B cell (primary cell): ENCODE results near the gene ATAD5. TPM values are rescaled to one million over a fixed set of nuclear protein-coding genes. Genes with fewer than 3 reads are reported as not detected.
A peak's percentile ranks its signal among the peaks of the same experiment; 100 is the strongest.

ENCODE experiments used
- ATAC-seq: fragments of 200-7000 bp; cut with Tn5 transposase; one replicate; pipeline ENCODE4 v1.10.0; 2021; ENCODE audit warnings: low read depth, mild to moderate bottlenecking, moderate number of reproducible peaks, moderate library complexity
- CTCF ChIA-PET: fragments of 350-600 bp; sonication (Branson Sonifier 250); formaldehyde crosslinking; loops from one replicate; lab custom pipeline; 2021; ENCODE audit warnings: antibody characterized with exemption, inconsistent platforms; lab: Charles Lee
- POLR2A ChIA-PET: fragments of 350-600 bp; sonication (Branson Sonifier 250); formaldehyde crosslinking; loops from one replicate; lab custom pipeline; 2021; ENCODE audit warnings: antibody characterized with exemption; lab: Charles Lee
- DNase-seq: peaks from one replicate; pipeline ENCODE4 v3.0.0; 2013
- H2AFZ ChIP-seq: 2 replicates; pipeline ENCODE4 v1.6.1; 2012; ENCODE audit warnings: mild to moderate bottlenecking, low read depth, low read length; ENCODE audit not compliant: insufficient read depth, poor library complexity, severe bottlenecking
- H3K27ac ChIP-seq, 2 donors: 1 replicate in 1 of 2; 2 replicates in 1 of 2; pipeline ENCODE4 v1.5.1; 2012 to 2013; ENCODE audit warnings: low read length in 2 of 2, mild to moderate bottlenecking in 2 of 2, moderate library complexity in 1 of 2
- H3K27me3 ChIP-seq, 4 experiments: fragments of 200-600 bp in 1 of 4; sonication (generic) in 1 of 4; replicated peaks in 1 of 4; 1 replicate in 2 of 4; 2 replicates in 2 of 4; pipeline versions ENCODE4 v1.6.1 to v1.7.0; 2013 to 2016; ENCODE audit warnings: low read length in 3 of 4, mild to moderate bottlenecking in 2 of 4, mixed read lengths in 1 of 4, moderate library complexity in 1 of 4; ENCODE audit not compliant: insufficient read depth in 4 of 4, control insufficient read depth in 3 of 4; ENCODE audit errors: control extremely low read depth in 1 of 4
- H3K36me3 ChIP-seq, 2 experiments: replicated peaks in 1 of 2; 1 replicate in 1 of 2; 2 replicates in 1 of 2; pipeline versions ENCODE4 v1.6.1 to v1.7.1; 2013; ENCODE audit warnings: low read length in 1 of 2; ENCODE audit not compliant: insufficient read depth in 2 of 2, control insufficient read depth in 1 of 2; ENCODE audit errors: control extremely low read depth in 1 of 2, extremely low read depth in 1 of 2
- H3K4me1 ChIP-seq, 2 donors: fragments of 200-600 bp in 1 of 2; sonication (generic) in 1 of 2; 1 replicate in 1 of 2; 2 replicates in 1 of 2; pipeline versions ENCODE4 v1.5.1 to v1.6.1; 2013 to 2017; ENCODE audit warnings: low read length in 2 of 2; ENCODE audit not compliant: control insufficient read depth in 2 of 2, insufficient read depth in 2 of 2
- H3K4me2 ChIP-seq: replicated peaks from 2 replicates; pipeline ENCODE3; 2012; ENCODE audit warnings: mild to moderate bottlenecking, low read depth, low read length; ENCODE audit not compliant: poor library complexity, severe bottlenecking
- H3K4me3 ChIP-seq, 5 experiments: fragments of 200-600 bp in 1 of 5; sonication (generic) in 1 of 5; 1 replicate in 3 of 5; 2 replicates in 2 of 5; pipeline versions ENCODE4 v1.5.1 to v1.7.0; 2011 to 2016; ENCODE audit warnings: low read length in 4 of 5, mild to moderate bottlenecking in 4 of 5, low read depth in 2 of 5, control low read depth in 1 of 5, moderate library complexity in 1 of 5; ENCODE audit not compliant: insufficient read depth in 1 of 5; ENCODE audit errors: control extremely low read depth in 1 of 5, extremely low read depth in 1 of 5
- H3K79me2 ChIP-seq: fragments of 200-600 bp; sonication (generic); one replicate; pipeline ENCODE4 v1.6.0; 2016; ENCODE audit warnings: low read length; ENCODE audit not compliant: control insufficient read depth, insufficient read depth
- H3K9ac ChIP-seq: fragments of 200-600 bp; sonication (generic); 2 replicates; pipeline ENCODE4 v1.6.1; 2017; ENCODE audit warnings: mild to moderate bottlenecking, low read length, moderate library complexity
- H3K9me3 ChIP-seq, 3 donors: one replicate each; pipeline versions ENCODE4 v1.6.1 to v1.7.1; 2013; ENCODE audit warnings: low read length in 2 of 3; ENCODE audit not compliant: control insufficient read depth in 2 of 3, insufficient read depth in 1 of 3; ENCODE audit errors: control extremely low read depth in 1 of 3
- H4K20me1 ChIP-seq: 2 replicates; pipeline ENCODE4 v1.6.0; 2012; ENCODE audit warnings: mild to moderate bottlenecking, low read length; ENCODE audit not compliant: insufficient read depth, control insufficient read depth, poor library complexity, severe bottlenecking
- H3K27ac Mint-ChIP-seq: one replicate; pipeline ENCODE4 v1.8.0; 2021; ENCODE audit warnings: mixed read lengths
- H3K27me3 Mint-ChIP-seq: one replicate; pipeline ENCODE4 v1.8.0; 2021; ENCODE audit warnings: mixed read lengths
- H3K4me1 Mint-ChIP-seq: one replicate; pipeline ENCODE4 v1.8.0; 2021; ENCODE audit warnings: mixed read lengths
- H3K4me3 Mint-ChIP-seq: one replicate; pipeline ENCODE4 v1.8.0; 2021; ENCODE audit warnings: mixed read lengths
- H3K9me3 Mint-ChIP-seq: one replicate; pipeline ENCODE4 v1.8.0; 2022; ENCODE audit warnings: mixed read lengths; ENCODE audit not compliant: insufficient read depth
- EZH2 ChIP-seq: IDR thresholded peaks from 2 replicates; pipeline ENCODE4 v1.6.1; 2012; ENCODE audit warnings: borderline replicate concordance, low read depth, mild to moderate bottlenecking, moderate library complexity, low read length; ENCODE audit not compliant: insufficient read depth, poor library complexity, severe bottlenecking
- WGBS: methylation state at CpG from one replicate; pipeline ENCODE4 v1.1.5; 2013; ENCODE audit warnings: missing lambda C conversion rate; ENCODE audit not compliant: insufficient coverage; 5-methylcytosine and 5-hydroxymethylcytosine counted together
- intact Hi-C: fragments of 100-400 bp; cut with micrococcal nuclease; formaldehyde crosslinking; loops from one replicate; pipeline ENCODE4 v1.10.0; 2022
- polyA plus RNA-seq: library from polyadenylated mRNA; depleted of rRNA; stranded (reverse); fragments of >200 nt; gene quantifications from 2 replicates; pipeline ENCODE4 v1.2.3, GENCODE V29; 2012
- total RNA-seq, 2 donors: library from RNA; stranded (reverse); fragments of 120-200 nt in 1 of 2; gene quantifications; 1 replicate in 1 of 2; 2 replicates in 1 of 2; pipeline versions ENCODE4 v1.2.3 to v1.2.4, GENCODE V29; 2013 to 2022
- TF ChIP-seq, protein P1 (sequence below): fragments of 200-600 bp; IDR thresholded peaks from one replicate; pipeline ENCODE4 v1.8.0; 2022; ENCODE audit warnings: antibody characterized with exemption, mild to moderate bottlenecking

Gene ATAD5
- total and polyA plus RNA-seq, 2 donors (not counting 1 experiment from before 2014, with no cell fraction given): 1.2 to 7.3 TPM

DNA sequence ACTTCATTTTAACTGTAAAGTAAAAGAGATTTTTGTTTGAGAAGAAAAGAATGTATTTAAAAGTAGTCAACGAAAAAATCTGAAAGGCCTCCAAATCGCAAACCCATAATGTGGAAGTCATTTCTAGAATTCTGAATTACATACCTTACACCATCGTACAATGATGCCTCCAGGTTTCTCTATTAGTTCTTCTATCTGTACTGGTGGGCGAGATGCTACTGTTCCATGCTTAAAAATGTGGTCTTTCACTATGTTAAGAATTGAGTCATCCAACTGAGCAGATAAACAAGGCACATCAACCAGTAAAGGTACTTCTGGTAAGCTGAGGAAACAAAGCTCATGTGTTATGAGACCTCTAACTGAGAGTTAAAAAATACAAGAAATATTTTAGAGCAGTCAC, 35.8 kb upstream of the ATAD5 start:
- no peak for ATAC-seq
- no CpG with 5 or more reads among the region's 4 CpGs for WGBS
- H3K36me3 ChIP-seq: peaks cover 9 to 78% of the 10 kb centered on the region in 2 experiments
- Mint-ChIP-seq H3K4me1 (no peaks in the 10 kb centered on the region), H3K27me3 (no peaks in the 10 kb centered on the region), H3K4me3 (no peak overlapping the region), H3K27ac (no peak overlapping the region), H3K9me3 (no peaks in the 10 kb centered on the region)
- H3K4me2 ChIP-seq: no peak overlapping the region
- intact Hi-C loops: no loop called here
- no peaks in the 10 kb centered on the region for H3K4me1 ChIP-seq
- H3K9me3 ChIP-seq: no peaks in the 10 kb centered on the region
- H3K27ac ChIP-seq: no peak overlapping the region
- H4K20me1 ChIP-seq: no peaks in the 10 kb centered on the region
- no peaks in the 10 kb centered on the region for H3K27me3 ChIP-seq
- TF ChIP-seq, protein P1, sequence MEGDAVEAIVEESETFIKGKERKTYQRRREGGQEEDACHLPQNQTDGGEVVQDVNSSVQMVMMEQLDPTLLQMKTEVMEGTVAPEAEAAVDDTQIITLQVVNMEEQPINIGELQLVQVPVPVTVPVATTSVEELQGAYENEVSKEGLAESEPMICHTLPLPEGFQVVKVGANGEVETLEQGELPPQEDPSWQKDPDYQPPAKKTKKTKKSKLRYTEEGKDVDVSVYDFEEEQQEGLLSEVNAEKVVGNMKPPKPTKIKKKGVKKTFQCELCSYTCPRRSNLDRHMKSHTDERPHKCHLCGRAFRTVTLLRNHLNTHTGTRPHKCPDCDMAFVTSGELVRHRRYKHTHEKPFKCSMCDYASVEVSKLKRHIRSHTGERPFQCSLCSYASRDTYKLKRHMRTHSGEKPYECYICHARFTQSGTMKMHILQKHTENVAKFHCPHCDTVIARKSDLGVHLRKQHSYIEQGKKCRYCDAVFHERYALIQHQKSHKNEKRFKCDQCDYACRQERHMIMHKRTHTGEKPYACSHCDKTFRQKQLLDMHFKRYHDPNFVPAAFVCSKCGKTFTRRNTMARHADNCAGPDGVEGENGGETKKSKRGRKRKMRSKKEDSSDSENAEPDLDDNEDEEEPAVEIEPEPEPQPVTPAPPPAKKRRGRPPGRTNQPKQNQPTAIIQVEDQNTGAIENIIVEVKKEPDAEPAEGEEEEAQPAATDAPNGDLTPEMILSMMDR: no peak
- no peak for TF ChIP-seq EZH2
- no peak overlapping the region for H2AFZ ChIP-seq
- H3K9ac ChIP-seq: no peak overlapping the region
- no peak for DNase-seq
- ChIA-PET CTCF (no interaction called here), POLR2A (interaction anchor here (0.6 kb wide), 1 partner anchor 432 kb away, joined by 5 read pairs; no protein-coding TSS in a partner anchor)
- no peak overlapping the region for H3K4me3 ChIP-seq
- peaks cover 12% of the 10 kb centered on the region for H3K79me2 ChIP-seq

- H3K27ac ChIP-seq: no peak overlapping the region
- no peak overlapping the region for H2AFZ ChIP-seq
- H3K36me3 ChIP-seq: peaks cover 3 to 56% of the 10 kb centered on the region in 2 experiments
- Mint-ChIP-seq H3K4me3 (no peak overlapping the region), H3K9me3 (peaks cover 2% of the 10 kb centered on the region), H3K27ac (peak overlapping the region; percentile 58), H3K27me3 (no peaks in the 10 kb centered on the region), H3K4me1 (peaks cover 15% of the 10 kb centered on the region)
- ATAC-seq (no peak), DNase-seq (no peak)
- no peaks in the 10 kb centered on the region for H3K27me3 ChIP-seq
- no peaks in the 10 kb centered on the region for H3K9me3 ChIP-seq
- H3K4me2 ChIP-seq: no peak overlapping the region
- intact Hi-C loops: no loop called here
- ChIA-PET CTCF (interaction anchor here (14.7 kb wide), 1 partner anchor 22 kb away, joined by 207 read pairs; the partner anchor contains the start of gene CRLF3), POLR2A (no interaction called here)
- H4K20me1 ChIP-seq: peaks cover 4% of the 10 kb centered on the region
- H3K9ac ChIP-seq: no peak overlapping the region
- TF ChIP-seq, protein P1: no peak
- TF ChIP-seq EZH2: no peak
- no peak overlapping the region for H3K4me3 ChIP-seq
- no CpG with 5 or more reads among the region's 1 CpG for WGBS
- H3K79me2 ChIP-seq: peaks cover 63% of the 10 kb centered on the region
- peaks cover 12% of the 10 kb centered on the region in 2 donors for H3K4me1 ChIP-seq
Measured at GRCh38 chr17:30801671-30802070, 30.1 kb upstream of the ATAD5 start.
